ENCODE measurements around the gene HNRNPDL. TPM values are rescaled to one million over a fixed set of nuclear protein-coding genes. Genes with fewer than 3 reads are reported as not detected.

The HNRNPDL gene
- total and polyA plus RNA-seq, 2 of the 4 experiments (the other 2 are of a cell fraction): 52.9 to 276 TPM

- WGBS, 2 experiments (ENCODE audit: extremely low coverage in 2 of 2, insufficient read length in 1 of 2): no CpG with 5 or more reads among the region's 1 CpG
- intact Hi-C loops (cut with micrococcal nuclease): no loop called here
- Histone ChIP-seq H3K9ac (ENCODE audit: low read depth, low read length) (no peak overlapping the region), H2AK5ac (ENCODE audit: low read depth, low read length) (no peak overlapping the region), H3K56ac (ENCODE audit: extremely low read depth, insufficient read depth, low read length) (no peak overlapping the region), H3K18ac (ENCODE audit: low read depth, low read length) (no peak overlapping the region), H2BK5ac (ENCODE audit: low read depth, low read length, poor library complexity, severe bottlenecking) (no peak overlapping the region), H3K9me3 (ENCODE audit: control insufficient read depth, insufficient read depth, low read length) (no peaks in the 10 kb centered on the region), H3K23ac (ENCODE audit: low read depth, low read length) (no peak overlapping the region), H3K9me1 (ENCODE audit: insufficient read depth, low read length) (no peaks in the 10 kb centered on the region), H3K4ac (ENCODE audit: low read depth, low read length) (no peak overlapping the region), H3K4me3 (ENCODE audit: insufficient read depth, low read depth, low read length) (no peak overlapping the region), H2AFZ (replicated peaks; ENCODE audit: low read length, poor library complexity) (no peak overlapping the region), H2BK120ac (ENCODE audit: low read depth, low read length) (no peak overlapping the region), H3K79me1 (ENCODE audit: low read depth in 1 of 2, low read length in 2 of 2) (no peaks in the 10 kb centered on the region), H4K5ac (ENCODE audit: low read depth, low read length) (no peak overlapping the region), H3K14ac (replicated peaks; ENCODE audit: low read depth, low read length) (no peak overlapping the region), H3K27ac (ENCODE audit: insufficient read depth, low read length) (no peak overlapping the region), H4K8ac (ENCODE audit: low read depth in 2 of 2, low read length in 2 of 2) (no peak overlapping the region), H3K4me2 (ENCODE audit: low read depth, low read length) (no peak overlapping the region), H3K27me3 (ENCODE audit: control insufficient read depth, insufficient read depth, low read length) (no peaks in the 10 kb centered on the region), H3K4me1 (ENCODE audit: control insufficient read depth, insufficient read depth, low read length) (no peaks in the 10 kb centered on the region), H4K91ac (ENCODE audit: insufficient read depth, low read depth, low read length) (no peak overlapping the region), H2AK9ac (replicated peaks; ENCODE audit: low read depth, low read length, poor library complexity) (no peak overlapping the region), H3K36me3 (ENCODE audit: control insufficient read depth, insufficient read depth, low read length) (no peaks in the 10 kb centered on the region), H2BK20ac (ENCODE audit: low read depth, low read length) (no peak overlapping the region), H2BK15ac (ENCODE audit: low read depth, low read length) (no peak overlapping the region), H4K20me1 (ENCODE audit: insufficient read depth, low read length) (no peaks in the 10 kb centered on the region)
- dilution Hi-C loops (cut with HindIII; ENCODE audit: low sequenced_read_pairs, unreplicated experiment): no loop called here
- BruUV-seq (replicated peaks): no TSS peak
- in situ Hi-C loops (cut with MboI; ENCODE audit: low sequenced_read_pairs): no loop called here
- no peak for TF ChIP-seq NFE2L2 (IDR thresholded peaks at IDR 0.05; ENCODE audit: low read depth, low read length)
- no peak for TF ChIP-seq RAD21 (IDR thresholded peaks at IDR 0.05; ENCODE audit: low read length)
- TF ChIP-seq SMC3 (IDR thresholded peaks at IDR 0.05; ENCODE audit: low read depth, low read length): no peak
- TF ChIP-seq CEBPB (IDR thresholded peaks at IDR 0.05; ENCODE audit: low read depth, low read length): no peak
- TF ChIP-seq CTCF (conservative IDR thresholded peaks at IDR 0.05; ENCODE audit: low read depth, low read length): no peak
- no peak for TF ChIP-seq BHLHE40 (IDR thresholded peaks at IDR 0.05; ENCODE audit: low read depth, low read length)
- TF ChIP-seq MAZ (IDR thresholded peaks at IDR 0.05; ENCODE audit: borderline replicate concordance, low read depth, low read length): no peak
- TF ChIP-seq MAFK (IDR thresholded peaks at IDR 0.05; ENCODE audit: low read depth, low read length): no peak
- CTCF ChIA-PET: interaction anchor here (0.7 to 1.3 kb wide), 2 partner anchors 10 to 32 kb away, joined by 5 to 8 read pairs; partner anchors contain the start of gene HNRNPDL
- DNase-seq: no peak
- ATAC-seq (ENCODE audit: low read depth): no peak
- POLR2A ChIA-PET (ENCODE audit: unreplicated experiment): no interaction called here
Observed at GRCh38 chr4:82398263-82398662, 32.0 kb downstream of the HNRNPDL start.

Data from IMR-90 (cell line).